SH-SY5Y (cell line): ENCODE measurements around the gene CPXM2.

Experiments
- GATA2 ChIP-seq: IDR thresholded peaks from 2 replicates; pipeline ENCODE4 v1.6.1; 2011; ENCODE audit warnings: mild to moderate bottlenecking, low read depth, low read length
- GATA3 ChIP-seq: IDR thresholded peaks from 2 replicates; pipeline ENCODE4 v1.6.1; 2011; ENCODE audit warnings: low read depth, mild to moderate bottlenecking, low read length, moderate library complexity

The CPXM2 gene

GRCh38 chr10:123912466-123912865, 20.9 kb upstream of the CPXM2 start:
- TF ChIP-seq GATA3 (no peak), GATA2 (no peak)

DNA sequence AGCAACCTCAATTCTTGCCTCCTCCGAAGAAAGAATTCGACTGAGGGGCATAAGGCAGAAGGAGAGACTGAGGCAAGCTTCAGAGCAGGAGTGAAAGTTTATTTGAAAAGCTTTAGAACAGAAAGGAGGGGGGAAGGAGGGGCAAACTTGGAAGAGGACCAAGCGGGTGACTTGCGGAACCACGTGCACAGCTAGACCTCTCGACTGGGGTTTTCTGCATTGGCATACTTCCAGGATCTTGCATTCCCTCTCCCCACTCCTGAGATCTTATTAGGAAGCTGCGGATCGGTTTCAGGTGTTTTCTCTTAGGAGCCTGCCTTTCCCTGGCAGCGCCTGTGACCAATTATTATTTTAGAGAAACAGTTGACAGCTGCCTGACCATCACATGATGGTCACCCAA, 20.3 kb upstream of the CPXM2 start:
- no peak for TF ChIP-seq GATA2
- no peak for TF ChIP-seq GATA3

GRCh38 chr10:123909866-123910265, 18.3 kb upstream of the CPXM2 start:
- TF ChIP-seq GATA2 (no peak), GATA3 (no peak)

DNA sequence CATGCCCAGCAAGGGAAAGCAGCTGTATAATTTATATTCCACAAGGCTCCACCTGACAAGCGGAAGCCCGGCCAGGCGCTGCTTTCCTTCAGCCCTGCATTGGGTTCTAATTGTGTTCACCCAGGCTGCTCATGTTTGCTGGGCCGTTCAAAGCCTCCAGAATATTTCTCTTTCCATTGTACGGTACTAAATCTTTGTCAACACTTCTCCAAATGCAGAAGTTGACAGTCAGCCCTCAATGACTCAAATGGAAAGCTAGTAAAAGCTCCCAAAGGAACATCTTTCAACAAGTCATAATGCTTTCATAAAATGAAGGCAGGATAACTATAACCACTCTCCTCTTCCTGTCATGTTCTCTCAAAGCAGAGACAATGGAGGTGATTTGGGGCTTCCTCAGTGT, 17.8 kb upstream of the CPXM2 start:
- TF ChIP-seq GATA2 (no peak), GATA3 (no peak)

DNA sequence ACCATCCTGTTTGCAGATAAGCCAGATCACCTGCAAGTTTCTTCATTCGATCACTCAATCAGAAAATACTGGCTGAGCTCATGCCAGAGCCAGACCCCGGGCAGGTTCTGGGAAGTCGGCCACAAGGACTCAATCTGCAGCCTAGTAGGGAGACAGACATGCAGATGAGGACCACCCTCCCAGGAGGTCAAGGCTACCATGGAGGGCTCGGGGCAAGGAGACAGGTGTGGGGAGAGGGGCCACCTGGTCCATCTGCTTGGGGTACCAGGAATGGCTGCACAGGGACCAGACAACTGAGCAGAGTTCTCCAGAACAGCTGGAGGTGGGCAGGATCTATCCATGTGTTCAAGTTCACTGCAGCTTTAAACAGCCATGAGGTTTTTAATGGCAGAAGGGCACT, 16.8 kb upstream of the CPXM2 start:
- TF ChIP-seq GATA2 = no peak
- TF ChIP-seq GATA3 = no peak

DNA sequence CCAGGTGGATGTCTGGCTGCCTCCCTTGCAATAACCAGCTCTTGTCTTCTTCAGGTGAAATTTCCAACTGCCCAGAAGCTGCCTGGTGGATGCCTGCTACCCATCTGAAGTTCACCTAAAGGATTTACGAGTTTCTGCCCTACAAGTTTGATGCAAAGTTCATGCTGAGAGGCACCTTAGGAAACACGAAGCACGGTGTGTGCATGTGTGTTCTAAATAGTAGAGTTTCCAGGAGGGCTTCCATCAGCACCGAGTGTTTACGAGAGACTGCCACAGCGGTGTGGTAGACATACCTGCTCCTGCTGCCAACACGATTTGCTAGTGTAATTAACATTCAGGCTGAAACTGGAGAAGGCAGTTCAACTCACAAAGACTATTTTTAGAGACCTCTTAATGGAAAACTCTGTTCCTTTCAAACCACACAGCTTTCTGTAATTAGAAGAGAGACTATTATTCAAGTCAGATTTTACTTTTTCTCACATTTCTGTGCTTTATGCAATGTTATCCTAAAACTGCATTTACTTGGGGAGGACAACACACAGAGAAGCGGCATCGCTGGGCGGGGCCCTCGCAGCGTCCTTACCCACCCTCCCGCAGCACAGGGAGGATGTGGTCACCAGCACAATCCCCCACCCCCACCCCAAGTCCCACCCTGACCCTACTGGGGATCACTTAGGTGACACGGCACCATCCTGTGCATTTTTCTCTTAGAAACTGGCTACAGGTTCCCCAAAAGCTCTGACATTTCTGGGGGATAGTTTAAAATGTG, 15.5 kb upstream of the CPXM2 start:
- TF ChIP-seq GATA3 = no peak
- TF ChIP-seq GATA2 = no peak

DNA sequence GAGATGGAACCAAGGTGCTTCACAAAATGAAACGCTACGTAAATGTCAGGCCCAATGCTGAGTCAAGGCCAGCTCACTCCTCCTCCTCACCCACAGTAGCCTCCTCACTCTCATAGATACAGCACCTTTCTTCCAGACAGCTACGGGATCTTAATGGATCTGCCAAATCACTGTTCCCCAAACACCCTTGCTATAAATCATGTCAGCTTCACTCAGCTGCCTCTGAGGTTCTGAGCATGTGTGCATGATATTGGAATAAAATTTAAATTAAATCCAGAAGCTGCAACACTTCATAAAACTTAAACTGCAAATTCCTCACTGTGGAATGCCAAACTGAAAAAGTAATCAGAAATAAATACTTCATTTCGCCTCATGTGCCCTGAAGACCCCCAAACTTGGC, 14.7 kb upstream of the CPXM2 start:
- TF ChIP-seq GATA2 = no peak
- TF ChIP-seq GATA3 = no peak

DNA sequence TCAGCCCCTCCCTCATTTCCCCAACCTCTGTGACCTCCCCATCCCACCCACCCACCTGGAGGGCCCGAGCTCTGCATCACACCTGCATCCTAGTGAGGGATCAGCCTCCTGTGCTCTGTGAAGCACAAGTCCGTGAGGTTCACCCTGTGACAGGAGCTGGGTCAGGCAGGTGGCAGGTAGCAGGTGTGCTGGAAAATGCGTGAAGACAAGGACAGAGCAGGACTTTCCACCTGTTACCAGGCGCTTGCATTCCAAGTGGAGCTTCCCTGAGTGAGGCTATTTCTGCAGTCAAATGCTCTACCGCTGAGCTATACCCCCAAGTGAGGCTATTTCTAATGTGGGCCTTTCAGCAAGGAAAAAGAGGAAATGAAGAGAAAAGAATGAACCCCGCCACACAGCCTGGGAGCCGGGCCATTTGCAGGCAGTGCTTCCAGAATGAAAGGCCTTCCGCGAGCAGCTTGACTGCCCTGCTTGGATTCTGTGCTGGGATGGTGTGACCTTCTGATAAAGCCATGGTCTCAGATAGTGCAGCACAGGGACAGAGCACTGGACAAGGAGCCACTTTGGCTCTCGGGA, 13.3 kb upstream of the CPXM2 start:
- no peak for TF ChIP-seq GATA3

- TF ChIP-seq GATA2 = no peak
- no peak for TF ChIP-seq GATA3
Observed at GRCh38 chr10:123903621-123904020, 12.0 kb upstream of the CPXM2 start.

- TF ChIP-seq GATA3 = no peak
- TF ChIP-seq GATA2 = no peak
Observed at GRCh38 chr10:123901621-123902020, 10.0 kb upstream of the CPXM2 start.

- no peak for TF ChIP-seq GATA3
- TF ChIP-seq GATA2 = no peak
Observed at GRCh38 chr10:123897146-123897545, 5.5 kb upstream of the CPXM2 start.

- TF ChIP-seq GATA3 = no peak
- peak; percentile 43 for TF ChIP-seq GATA2
Observed at GRCh38 chr10:123896246-123896927, 4.8 kb upstream of the CPXM2 start.

GRCh38 chr10:123893651-123894050, 2.0 kb upstream of the CPXM2 start:
- no peak for TF ChIP-seq GATA3
- no peak for TF ChIP-seq GATA2

DNA sequence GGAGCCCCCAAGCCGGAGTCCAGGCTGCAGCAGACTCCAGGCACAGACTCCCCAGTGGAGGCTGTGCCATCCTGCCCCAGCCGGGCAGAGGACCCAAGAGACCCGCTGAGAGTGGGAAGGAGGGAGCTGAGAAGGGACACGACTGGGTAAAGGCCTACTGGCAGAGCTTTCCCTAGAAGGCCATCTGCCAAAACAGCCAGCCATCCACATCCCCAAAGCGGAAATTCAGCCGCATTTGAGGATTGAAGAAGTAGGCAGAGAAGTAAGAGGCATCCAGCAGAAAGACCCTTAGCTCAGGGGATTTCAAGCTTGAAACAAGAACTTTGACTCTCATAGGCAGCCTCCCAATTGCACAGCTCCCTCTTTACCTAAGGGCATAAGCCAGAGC, 857 bp downstream of the CPXM2 start:
- TF ChIP-seq GATA2 (no peak), GATA3 (no peak)

DNA sequence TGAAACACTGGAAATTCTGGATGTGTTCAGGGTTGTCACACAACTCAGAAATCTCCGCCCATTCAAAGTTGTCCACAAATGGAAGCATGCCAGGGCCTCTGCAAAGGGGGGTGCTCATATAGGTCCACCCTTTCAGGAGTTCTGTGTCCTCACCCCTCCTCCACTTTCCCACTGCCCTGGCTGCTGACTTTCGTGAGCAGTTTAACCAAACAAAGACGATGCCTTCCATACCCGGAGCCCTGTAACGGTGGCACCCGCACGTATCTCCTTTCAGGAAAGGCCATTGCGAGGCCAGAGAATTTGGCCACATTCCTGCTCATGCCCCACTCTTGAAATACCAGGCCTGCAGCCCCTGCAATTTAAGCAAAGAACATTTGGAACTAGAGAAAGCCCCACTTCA, 1.4 kb downstream of the CPXM2 start:
- TF ChIP-seq GATA3 (no peak), GATA2 (no peak)
